Raji (cell line): ENCODE data around the gene CLEC1B.

ENCODE experiments used
- POLR2A ChIP-seq: IDR thresholded peaks from 2 replicates; pipeline ENCODE4 v1.6.1; 2011; ENCODE audit warnings: low read depth, low read length, control low read depth; ENCODE audit not compliant: insufficient read depth

CLEC1B gene

DNA sequence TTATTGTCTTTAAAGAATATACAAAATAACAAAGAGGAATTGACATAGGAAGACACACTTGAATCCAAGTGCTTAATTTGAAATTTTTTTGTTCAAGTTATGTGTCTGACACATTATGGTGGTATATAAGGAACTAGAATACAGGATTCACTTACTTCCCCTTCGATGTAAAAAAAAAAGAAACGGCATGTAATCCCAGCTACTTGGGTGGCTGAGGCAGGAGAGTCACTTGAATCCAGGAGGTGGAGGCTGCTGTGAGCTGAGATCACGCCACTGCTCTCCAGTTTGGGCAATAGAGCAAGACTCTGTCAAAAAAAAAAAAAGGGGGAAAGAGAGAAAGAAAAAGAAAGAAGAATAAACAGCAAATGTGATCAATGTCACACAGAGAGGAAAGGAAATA lies 18.8 kb downstream of the CLEC1B start:
- no peak for TF ChIP-seq POLR2A

DNA sequence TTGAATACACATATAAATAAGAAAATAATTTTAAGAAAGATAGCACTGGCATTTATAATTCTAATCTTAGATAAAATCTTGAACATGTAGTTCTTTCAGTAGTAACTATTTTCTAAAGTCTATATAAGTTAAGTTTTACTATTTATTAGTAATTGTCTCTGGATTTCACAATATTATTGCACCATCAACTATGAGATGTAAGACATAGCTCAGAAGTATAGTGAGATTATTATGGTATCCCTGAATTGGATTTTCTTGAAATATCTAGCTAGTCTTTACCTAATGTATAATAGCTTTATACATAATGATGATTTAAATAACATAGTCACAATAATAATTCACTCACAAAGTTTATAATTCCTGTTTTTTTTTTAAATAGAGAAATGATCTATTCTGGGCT lies 21.0 kb downstream of the CLEC1B start:
- TF ChIP-seq POLR2A: no peak

DNA sequence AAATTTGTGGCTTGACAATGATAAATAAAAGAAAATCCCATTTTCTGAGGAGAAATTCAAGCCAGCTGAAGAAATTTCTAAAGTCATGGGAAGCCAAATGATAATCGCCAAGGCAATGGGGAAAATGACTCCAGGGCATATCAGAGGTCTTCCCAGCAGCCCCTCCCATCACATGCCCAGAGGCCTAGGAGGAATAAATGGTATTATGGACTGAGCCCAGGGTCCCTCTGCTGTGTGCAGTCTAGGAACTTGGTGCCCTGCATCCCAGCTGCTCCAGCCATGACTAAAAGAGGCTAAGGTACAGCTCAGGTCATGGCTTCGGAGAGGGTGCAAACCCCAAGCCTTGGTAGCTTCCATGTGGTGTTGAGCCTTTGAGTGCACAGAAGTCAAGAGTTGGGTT lies 23.3 kb downstream of the CLEC1B start:
- TF ChIP-seq POLR2A: no peak

DNA sequence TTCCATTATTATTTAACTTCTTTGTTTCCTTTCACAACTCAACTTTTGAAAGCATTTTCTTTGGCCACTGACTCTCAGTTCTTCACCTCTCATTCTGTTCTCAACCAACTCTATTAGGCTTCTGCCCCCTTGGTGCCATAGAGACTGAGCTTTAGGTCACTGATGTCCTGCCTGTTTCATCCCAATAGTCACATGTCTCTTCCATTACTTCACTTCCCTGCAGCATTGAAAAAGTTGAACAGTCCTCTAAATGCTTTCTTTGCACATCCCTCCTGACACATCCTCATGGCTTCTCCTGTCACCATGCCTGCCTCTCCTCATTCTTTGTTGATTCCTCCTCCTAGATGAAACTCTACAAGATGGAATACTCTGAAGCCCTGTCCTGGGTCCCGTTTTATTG lies 25.0 kb downstream of the CLEC1B start:
- TF ChIP-seq POLR2A: no peak

DNA sequence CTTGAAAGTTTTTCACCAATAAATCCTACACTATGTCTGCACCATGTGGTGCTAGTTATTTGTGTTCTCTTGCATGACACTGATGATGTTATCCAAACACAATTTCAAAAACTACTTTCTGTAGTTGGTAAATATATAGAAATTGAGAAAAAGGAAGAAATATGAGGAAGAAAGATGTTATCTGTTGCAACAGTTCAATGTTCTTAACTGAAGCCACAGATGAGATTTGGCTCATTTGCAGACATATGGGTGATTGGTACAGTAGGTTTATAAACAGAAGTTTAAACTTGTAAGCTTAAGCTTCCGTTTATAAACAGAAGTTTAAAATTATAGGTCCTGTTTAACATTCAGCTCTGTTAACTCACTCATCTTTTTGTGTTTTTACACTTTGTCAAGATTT lies 27.7 kb downstream of the CLEC1B start, which contains the start of gene CLEC12A:
TSS of gene CLEC12A (plus strand) at position 229 of the 400 bp plus-strand sequence. CDS start 188 bp downstream, outside the sequence.
- TF ChIP-seq POLR2A: no peak

DNA sequence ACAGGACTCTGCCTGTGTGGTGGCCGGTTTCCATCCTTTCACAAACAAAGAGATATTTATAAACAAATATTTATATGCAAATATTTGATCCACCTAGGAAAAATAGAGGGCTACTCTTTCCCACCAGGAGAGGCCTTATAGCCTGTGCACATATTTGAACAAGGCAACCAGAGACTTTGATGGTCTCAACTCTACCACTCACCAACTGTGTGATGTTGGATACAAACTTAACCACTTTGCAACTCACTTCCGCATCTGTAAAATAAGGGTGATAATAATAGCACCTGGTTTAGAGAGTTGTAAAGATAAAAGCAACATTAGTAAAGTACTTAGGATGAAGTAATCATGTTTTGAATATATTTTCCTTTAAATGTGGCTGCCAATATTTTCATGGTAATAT lies 29.2 kb downstream of the CLEC1B start:
- no peak for TF ChIP-seq POLR2A

DNA sequence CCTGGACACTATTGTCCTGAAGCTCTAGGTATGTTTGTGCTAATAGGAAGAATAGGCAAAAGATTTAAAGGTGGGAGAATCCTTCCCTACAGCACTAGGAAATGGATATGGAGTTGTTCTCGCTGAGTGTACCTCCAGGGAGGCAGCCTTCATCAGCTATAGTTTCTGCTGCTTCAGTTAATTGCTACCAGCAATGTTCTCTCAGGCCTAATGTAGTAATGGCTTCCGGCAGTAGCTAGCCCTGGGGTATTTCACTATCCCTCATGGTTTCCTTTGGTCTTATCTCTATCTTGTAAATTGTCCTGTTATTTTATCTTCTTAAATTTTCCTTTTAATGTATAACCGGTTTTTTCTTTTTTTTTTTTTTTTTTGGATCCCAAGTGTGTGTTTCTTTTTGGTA lies 37.0 kb downstream of the CLEC1B start:
- no peak for TF ChIP-seq POLR2A

DNA sequence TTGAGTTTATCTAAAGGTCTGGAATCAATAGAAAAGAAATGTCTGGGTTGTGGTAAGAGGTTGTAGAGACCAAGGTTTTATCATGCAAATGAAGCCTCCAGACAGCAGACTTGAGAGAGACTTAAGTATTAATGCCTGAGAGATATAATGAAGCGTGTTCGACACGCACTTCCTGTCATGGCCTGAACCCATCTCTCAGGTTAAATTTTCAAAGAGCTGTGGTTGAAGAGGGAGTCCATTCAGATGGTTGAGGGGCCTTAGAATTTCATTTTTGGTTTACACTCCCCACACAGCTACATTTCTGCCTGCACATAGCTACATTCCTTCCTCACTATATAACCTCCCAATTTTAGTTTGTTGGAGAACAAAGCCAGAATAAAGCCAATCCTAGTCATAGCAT lies 37.8 kb downstream of the CLEC1B start:
- no peak for TF ChIP-seq POLR2A

DNA sequence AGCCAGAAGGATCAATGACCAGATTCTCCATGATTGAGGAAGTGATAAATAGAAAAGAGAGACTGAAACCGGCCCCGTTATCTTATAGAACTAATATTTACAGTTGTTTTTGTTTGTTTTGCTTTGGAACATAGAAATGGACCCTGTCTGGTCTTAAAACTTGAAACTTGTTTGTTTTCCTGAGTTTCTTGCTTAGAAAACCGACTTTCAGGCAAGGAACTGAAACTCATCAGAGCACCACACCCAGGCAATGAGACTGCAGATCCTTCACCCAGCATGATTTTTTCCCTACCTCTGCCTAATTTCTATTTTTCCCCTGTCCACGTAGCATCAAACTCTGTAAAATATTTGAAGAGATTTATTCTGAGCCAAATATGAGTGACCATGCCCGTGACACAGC lies 38.3 kb downstream of the CLEC1B start:
- TF ChIP-seq POLR2A: no peak

DNA sequence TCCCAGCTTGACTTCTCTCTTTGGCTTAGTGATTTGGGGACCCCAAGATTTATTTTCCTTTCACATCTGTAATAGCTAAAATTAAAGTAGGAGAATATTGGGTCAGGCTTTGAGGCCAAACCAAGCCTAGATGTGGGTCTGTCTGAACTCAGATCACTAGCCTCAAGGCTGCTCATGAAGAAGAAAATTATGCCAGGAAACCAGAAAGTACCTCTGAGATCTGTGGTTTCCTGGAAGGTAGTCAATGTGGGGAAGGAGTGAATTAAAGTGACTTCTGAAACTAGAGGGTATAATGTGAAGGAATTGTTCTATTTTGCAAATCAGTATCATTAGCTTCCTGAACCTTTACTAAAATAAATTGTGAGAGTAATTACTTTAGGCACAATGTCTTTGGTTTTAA lies 41.1 kb downstream of the CLEC1B start:
- no peak for TF ChIP-seq POLR2A

DNA sequence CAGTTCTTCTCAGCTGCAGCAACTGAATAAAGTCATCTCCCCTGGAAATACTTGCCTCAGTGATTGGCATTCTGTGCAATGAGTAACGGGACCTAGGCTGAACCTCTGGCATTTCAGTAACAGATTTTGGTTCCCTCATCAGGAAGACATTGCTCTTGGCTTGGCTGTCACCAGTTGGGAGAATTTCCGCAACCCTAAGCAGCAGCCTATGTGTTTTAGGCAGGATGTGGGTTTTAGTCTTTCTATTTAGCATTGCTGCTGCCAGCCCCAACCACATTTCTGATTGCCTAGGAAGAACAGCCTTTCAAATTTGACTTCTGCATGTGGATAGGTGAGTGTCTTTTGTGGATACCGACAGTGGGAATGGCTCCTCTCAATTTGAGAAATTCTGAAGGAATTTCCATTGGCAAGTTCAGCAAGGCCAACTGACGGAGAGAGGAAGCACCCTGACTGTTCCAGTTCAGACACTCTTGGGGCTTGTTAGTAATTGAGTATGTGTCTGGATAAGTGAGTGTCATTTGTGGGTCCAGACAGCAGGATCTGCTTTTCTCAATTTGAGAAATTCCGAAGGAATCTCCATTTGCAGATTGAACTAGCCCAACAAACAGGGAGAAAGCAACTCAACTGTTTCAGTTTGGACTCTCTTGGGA lies 47.8 kb downstream of the CLEC1B start:
- TF ChIP-seq POLR2A: no peak

DNA sequence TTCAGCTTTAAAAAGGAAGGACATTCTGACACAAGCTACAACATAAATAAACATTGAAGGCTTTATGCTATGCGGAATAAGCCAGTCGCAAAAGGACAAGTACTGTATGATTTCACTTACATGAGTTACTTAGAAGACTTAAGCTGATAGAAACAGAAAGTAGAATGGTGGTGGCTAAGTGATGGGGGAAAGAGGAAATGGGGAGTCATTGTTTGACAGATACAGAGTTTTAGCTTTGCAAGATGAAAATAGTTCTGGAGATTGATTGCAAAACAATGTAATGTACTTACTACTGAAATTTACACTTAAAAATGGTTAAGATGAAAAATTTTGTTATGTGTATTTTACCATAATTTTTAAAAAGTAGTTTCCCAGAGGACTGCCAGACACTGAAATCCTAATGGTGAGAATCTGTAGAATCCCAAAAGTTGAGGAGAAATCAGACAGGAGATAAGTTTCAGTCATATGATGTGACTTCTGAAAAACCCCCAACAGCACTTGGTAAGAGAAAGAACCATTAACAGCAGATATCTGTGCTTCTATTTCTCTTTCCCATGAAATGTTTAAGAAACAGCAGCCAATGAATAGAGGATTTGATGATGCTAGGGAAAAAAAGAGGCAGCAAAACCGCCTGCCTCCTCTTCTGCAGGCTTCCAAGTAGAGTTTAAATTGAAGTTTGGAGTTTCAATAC lies 50.2 kb downstream of the CLEC1B start:
- TF ChIP-seq POLR2A: no peak

DNA sequence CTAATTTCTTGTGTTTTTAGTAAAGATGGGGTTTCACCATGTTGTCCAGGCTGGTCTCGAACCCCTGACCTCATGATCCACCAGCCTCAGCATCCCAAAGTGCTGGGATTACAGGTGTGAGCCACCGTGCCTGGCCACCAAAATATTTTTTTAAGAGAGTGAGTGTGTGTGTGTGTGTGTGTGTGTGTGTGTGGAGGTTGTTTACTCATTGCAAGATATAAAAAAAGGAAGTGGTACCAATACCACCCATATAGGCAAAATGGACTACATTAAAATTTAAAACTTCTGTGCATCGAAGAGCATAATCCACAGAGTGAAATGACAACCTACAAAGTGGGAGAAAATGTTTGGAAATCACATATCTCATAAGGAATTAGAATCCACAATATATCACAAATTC lies 51.2 kb downstream of the CLEC1B start:
- TF ChIP-seq POLR2A: no peak

DNA sequence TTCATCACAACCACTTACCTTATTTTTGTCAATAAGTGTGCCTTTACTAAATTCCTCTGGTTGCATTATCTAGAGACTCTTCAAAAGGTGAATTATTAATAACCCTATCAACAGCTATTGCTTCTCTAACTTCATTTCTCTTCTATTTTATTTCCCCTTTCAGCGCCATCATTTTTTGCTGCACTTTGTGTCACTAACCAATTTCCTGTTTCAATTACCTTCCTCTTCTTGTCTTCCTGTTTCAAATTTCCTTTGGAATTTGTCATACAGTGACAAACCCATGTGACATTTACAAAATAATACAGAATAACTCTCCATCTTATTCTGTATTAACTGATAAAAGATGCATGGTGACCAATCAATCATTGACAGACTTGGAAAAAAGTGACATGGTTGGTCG lies 54.5 kb downstream of the CLEC1B start:
- no peak for TF ChIP-seq POLR2A

DNA sequence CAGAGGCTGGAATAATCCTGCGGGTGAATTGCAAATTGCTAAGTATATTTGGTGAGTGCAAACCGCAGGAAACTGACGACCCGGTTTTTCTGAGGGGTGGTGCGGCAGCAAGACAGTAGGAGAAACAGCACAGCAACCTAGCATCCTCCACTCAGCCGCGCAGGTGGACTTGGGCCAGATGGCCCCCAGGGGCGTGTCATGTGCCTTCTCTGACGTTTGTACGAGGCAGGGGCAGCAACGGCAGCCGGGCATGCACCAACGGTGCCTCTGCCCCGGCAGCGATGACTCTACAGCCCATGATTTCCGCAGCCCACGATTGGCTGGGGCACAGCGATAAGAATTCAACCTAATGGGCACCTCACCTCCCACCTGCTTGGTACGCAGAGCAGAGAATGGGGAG lies 55.7 kb downstream of the CLEC1B start:
- TF ChIP-seq POLR2A: no peak
